Epithelial cell of proximal tubule (primary cell): ENCODE measurements around the gene FAM118B. TPM values are rescaled to one million over a fixed set of nuclear protein-coding genes. Genes with fewer than 3 reads are reported as not detected.
"Not testable (repeated sequence)": the region's sequence is repeated elsewhere in the genome, so short reads cannot be mapped to it uniquely, and the experiment has no call there.

ENCODE experiments used
- DNase-seq: peaks from one replicate; pipeline ENCODE4 v3.0.0-alpha.2; 2011; ENCODE audit warnings: low read depth
- H3K4me3 ChIP-seq: 2 replicates; pipeline ENCODE4 v1.5.1; 2011; ENCODE audit warnings: low read depth, mild to moderate bottlenecking, low read length
- CTCF ChIP-seq: conservative IDR thresholded peaks from 2 replicates; pipeline ENCODE4 v1.5.1; 2012; ENCODE audit warnings: low read depth, mild to moderate bottlenecking, low read length
- total RNA-seq: library from RNA; depleted of rRNA; stranded (reverse); fragments of >200 nt; gene quantifications from 2 replicates; pipeline ENCODE4 v1.2.3, GENCODE V29; 2015

FAM118B gene
- total RNA-seq, 1 donor from 2014 or later: 26.0 TPM

GRCh38 chr11:126308271-126308671, 96.7 kb downstream of the FAM118B start:
- H3K4me3 ChIP-seq: no peak overlapping the region
- no peak for TF ChIP-seq CTCF
- DNase-seq: no peak

GRCh38 chr11:126308771-126309170, 97.2 kb downstream of the FAM118B start:
- not testable (repeated sequence) for H3K4me3 ChIP-seq, DNase-seq

- no peak for DNase-seq
- no peak overlapping the region for H3K4me3 ChIP-seq
- TF ChIP-seq CTCF: peak; percentile 88
Measured at GRCh38 chr11:126310200-126310991, 98.8 kb downstream of the FAM118B start.

GRCh38 chr11:126310992-126311310, 99.4 kb downstream of the FAM118B start:
- no peak overlapping the region for H3K4me3 ChIP-seq
- no peak for DNase-seq
- TF ChIP-seq CTCF: no peak

GRCh38 chr11:126311401-126312291, 100.1 kb downstream of the FAM118B start:
- TF ChIP-seq CTCF: no peak
- DNase-seq: no peak
- no peak overlapping the region for H3K4me3 ChIP-seq

Other genes starting within 250 kb of the FAM118B start
- 3.3 and 4.9 TPM in 2 replicates for gene CDON, start 148.9 kb upstream of the FAM118B start, total RNA-seq
- gene RPUSD4, start 132 bp upstream of the FAM118B start, total RNA-seq: 18.2 and 24.9 TPM in 2 replicates
- 54.8 and 76.3 TPM in 2 replicates for gene SRPRA, start 57.1 kb downstream of the FAM118B start, total RNA-seq
- 28.1 and 34.1 TPM in 2 replicates for gene FOXRED1, start 57.4 kb downstream of the FAM118B start, total RNA-seq
- gene TIRAP, start 71.3 kb downstream of the FAM118B start, total RNA-seq: 2.3 and 3.8 TPM in 2 replicates
- 17.2 and 24.1 TPM in 2 replicates for gene DCPS, start 92.3 kb downstream of the FAM118B start, total RNA-seq
- 15.9 and 24.2 TPM in 2 replicates for gene ST3GAL4, start 143.9 kb downstream of the FAM118B start, total RNA-seq